ENCODE data around the gene PEX14.

PEX14 gene

DNA sequence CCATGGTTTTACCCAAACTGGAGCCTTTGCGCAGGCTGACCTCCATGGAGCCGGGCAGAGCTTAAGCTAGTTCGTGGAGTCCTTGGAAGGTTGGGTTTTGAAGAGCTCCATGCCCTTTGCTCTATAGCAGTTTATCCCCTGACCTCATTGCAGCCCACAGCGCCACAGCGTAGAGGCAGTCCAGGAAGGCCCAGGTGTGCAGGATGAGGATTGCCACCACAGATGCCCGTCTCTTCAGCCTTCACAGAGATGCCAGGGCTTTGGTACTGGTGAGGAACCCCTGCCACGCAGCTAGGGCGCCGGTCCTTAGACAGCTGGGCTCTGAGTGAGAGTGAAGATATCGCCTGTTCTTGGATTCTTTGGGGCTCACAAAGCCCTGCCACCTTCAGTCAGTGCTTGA is 138.6 kb downstream of the PEX14 start:
- Histone ChIP-seq H3K27me3 (ENCODE audit: low read length) (no peaks in the 10 kb centered on the region), H3K9me2 (replicated peaks; ENCODE audit: insufficient read depth, low read length) (no peaks in the 10 kb centered on the region), H3K9ac (ENCODE audit: low read length) (no peak overlapping the region), H3K4me3 (ENCODE audit: insufficient read depth, low read length, poor library complexity, severe bottlenecking) (no peak overlapping the region), H3K4me2 (ENCODE audit: low read depth, low read length, poor library complexity, severe bottlenecking) (no peak overlapping the region), H3K79me2 (ENCODE audit: insufficient read depth, low read length) (no peaks in the 10 kb centered on the region), H3K36me3 (ENCODE audit: low read length) (no peaks in the 10 kb centered on the region), H3F3A (ENCODE audit: insufficient read depth) (no peaks in the 10 kb centered on the region), H3K27ac (ENCODE audit: low read depth, low read length) (no peak overlapping the region), H4K20me1 (ENCODE audit: low read depth, low read length) (no peaks in the 10 kb centered on the region), H2AFZ (ENCODE audit: low read depth, low read length, severe bottlenecking) (no peak overlapping the region), H3K9me3 (ENCODE audit: insufficient read depth, low read length) (no peaks in the 10 kb centered on the region)
- TF ChIP-seq EZH2phosphoT487 (conservative IDR thresholded peaks at IDR 0.05; ENCODE audit: low read length) = no peak
- TF ChIP-seq, protein P1, sequence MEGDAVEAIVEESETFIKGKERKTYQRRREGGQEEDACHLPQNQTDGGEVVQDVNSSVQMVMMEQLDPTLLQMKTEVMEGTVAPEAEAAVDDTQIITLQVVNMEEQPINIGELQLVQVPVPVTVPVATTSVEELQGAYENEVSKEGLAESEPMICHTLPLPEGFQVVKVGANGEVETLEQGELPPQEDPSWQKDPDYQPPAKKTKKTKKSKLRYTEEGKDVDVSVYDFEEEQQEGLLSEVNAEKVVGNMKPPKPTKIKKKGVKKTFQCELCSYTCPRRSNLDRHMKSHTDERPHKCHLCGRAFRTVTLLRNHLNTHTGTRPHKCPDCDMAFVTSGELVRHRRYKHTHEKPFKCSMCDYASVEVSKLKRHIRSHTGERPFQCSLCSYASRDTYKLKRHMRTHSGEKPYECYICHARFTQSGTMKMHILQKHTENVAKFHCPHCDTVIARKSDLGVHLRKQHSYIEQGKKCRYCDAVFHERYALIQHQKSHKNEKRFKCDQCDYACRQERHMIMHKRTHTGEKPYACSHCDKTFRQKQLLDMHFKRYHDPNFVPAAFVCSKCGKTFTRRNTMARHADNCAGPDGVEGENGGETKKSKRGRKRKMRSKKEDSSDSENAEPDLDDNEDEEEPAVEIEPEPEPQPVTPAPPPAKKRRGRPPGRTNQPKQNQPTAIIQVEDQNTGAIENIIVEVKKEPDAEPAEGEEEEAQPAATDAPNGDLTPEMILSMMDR (IDR thresholded peaks at IDR 0.05; ENCODE audit: insufficient read depth, low read length, poor library complexity, severe bottlenecking) = no peak

DNA sequence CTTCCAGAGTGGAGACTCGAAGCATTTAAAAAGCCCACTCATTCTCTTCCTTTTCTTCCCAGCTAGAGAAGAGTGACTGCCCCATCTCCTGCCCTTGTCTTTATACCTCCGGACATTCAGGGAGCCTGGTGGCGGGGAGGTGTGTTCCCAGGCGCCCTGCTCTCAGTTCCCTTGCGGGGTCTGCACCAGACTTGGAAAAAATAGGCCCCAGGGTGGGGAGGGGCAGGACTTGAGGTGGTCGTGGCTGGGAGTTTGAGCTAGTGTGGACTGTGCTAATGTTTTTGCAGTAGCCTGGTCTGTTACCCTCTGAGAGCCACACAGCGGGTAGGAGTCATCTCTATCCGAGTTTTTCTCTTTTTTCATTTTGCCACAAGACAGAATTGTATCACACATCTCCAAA is 139.1 kb downstream of the PEX14 start:
- no peaks in the 10 kb centered on the region for H3K9me2 ChIP-seq (replicated peaks; ENCODE audit: insufficient read depth, low read length)
- no peaks in the 10 kb centered on the region for H3K27me3 ChIP-seq (ENCODE audit: low read length)
- no peaks in the 10 kb centered on the region for H3K79me2 ChIP-seq (ENCODE audit: insufficient read depth, low read length)
- no peak overlapping the region for H3K27ac ChIP-seq (ENCODE audit: low read depth, low read length)
- H3F3A ChIP-seq (ENCODE audit: insufficient read depth) = no peaks in the 10 kb centered on the region
- H3K9ac ChIP-seq (ENCODE audit: low read length) = no peak overlapping the region
- no peak overlapping the region for H3K4me3 ChIP-seq (ENCODE audit: insufficient read depth, low read length, poor library complexity, severe bottlenecking)
- H3K9me3 ChIP-seq (ENCODE audit: insufficient read depth, low read length) = no peaks in the 10 kb centered on the region
- no peaks in the 10 kb centered on the region for H3K36me3 ChIP-seq (ENCODE audit: low read length)
- no peak overlapping the region for H2AFZ ChIP-seq (ENCODE audit: low read depth, low read length, severe bottlenecking)
- no peak overlapping the region for H3K4me2 ChIP-seq (ENCODE audit: low read depth, low read length, poor library complexity, severe bottlenecking)
- no peaks in the 10 kb centered on the region for H4K20me1 ChIP-seq (ENCODE audit: low read depth, low read length)
- TF ChIP-seq, protein P1 (IDR thresholded peaks at IDR 0.05; ENCODE audit: insufficient read depth, low read length, poor library complexity, severe bottlenecking) = no peak
- TF ChIP-seq EZH2phosphoT487 (conservative IDR thresholded peaks at IDR 0.05; ENCODE audit: low read length) = no peak

DNA sequence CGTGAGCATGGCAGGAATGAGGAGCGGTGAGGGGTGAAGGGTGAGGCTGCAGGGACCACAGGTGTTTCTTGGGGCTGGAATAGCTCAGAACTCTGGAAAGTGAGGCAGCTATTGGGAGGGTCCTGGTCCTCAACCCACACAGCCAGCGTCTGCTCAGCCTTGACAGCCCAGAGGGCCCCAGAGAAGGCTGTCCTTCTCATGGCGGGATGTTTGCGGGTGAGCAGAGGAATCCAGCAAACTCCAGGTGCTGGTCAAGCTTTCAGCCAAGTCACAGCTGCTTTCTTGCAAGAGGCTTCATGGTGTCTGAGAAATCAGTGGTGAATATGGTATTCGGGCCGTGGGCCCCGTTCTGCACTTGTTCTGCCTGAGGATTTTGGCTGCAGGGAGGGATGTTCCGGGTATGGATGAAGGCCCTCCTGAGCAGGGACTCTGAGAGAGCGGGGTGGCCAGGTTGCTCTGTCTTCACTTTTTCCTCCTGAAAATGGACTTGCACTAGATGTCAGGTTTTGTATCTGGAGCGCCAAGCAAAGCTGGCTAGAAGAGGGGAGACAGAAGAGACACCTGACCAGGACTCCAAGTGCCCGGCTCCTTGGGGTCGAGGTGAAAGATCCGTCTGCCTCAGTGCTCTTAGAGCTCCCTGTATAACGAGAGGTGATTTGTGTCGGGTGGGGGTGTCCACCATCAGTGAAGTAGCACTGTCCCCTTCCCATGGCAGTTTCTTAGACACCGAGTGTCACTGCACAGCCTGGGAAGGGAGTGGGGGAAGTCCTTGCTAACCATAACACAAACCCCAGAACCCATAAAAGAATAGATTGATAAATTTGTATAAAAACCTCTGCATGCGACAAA is 139.9 kb downstream of the PEX14 start:
- Histone ChIP-seq H3K4me3 (ENCODE audit: insufficient read depth, low read length, poor library complexity, severe bottlenecking) (no peak overlapping the region), H3K9ac (ENCODE audit: low read length) (no peak overlapping the region), H3K4me2 (ENCODE audit: low read depth, low read length, poor library complexity, severe bottlenecking) (no peak overlapping the region)

More for the DNA sequence above, 139.9 kb downstream of the PEX14 start:
- Histone ChIP-seq H3K27ac (ENCODE audit: low read depth, low read length) (no peak overlapping the region), H3K9me3 (ENCODE audit: insufficient read depth, low read length) (no peaks in the 10 kb centered on the region), H3K36me3 (ENCODE audit: low read length) (no peaks in the 10 kb centered on the region), H3K9me2 (replicated peaks; ENCODE audit: insufficient read depth, low read length) (no peaks in the 10 kb centered on the region), H2AFZ (ENCODE audit: low read depth, low read length, severe bottlenecking) (no peak overlapping the region), H3F3A (ENCODE audit: insufficient read depth) (no peaks in the 10 kb centered on the region), H3K27me3 (ENCODE audit: low read length) (no peaks in the 10 kb centered on the region), H4K20me1 (ENCODE audit: low read depth, low read length) (no peaks in the 10 kb centered on the region), H3K79me2 (ENCODE audit: insufficient read depth, low read length) (no peaks in the 10 kb centered on the region)
- TF ChIP-seq EZH2phosphoT487 (conservative IDR thresholded peaks at IDR 0.05; ENCODE audit: low read length) = no peak
- TF ChIP-seq, protein P1 (IDR thresholded peaks at IDR 0.05; ENCODE audit: insufficient read depth, low read length, poor library complexity, severe bottlenecking) = no peak
